GM12873 (cell line): ENCODE data around the gene NRG3.

Source experiments
- TF ChIP-seq, protein P1 (sequence below): IDR thresholded peaks from 2 replicates; pipeline ENCODE4 v1.5.1; 2012; ENCODE audit warnings: low read depth, mild to moderate bottlenecking, moderate library complexity, low read length, control low read depth; ENCODE audit not compliant: insufficient read depth; ENCODE audit errors: missing control alignments

NRG3 gene

DNA sequence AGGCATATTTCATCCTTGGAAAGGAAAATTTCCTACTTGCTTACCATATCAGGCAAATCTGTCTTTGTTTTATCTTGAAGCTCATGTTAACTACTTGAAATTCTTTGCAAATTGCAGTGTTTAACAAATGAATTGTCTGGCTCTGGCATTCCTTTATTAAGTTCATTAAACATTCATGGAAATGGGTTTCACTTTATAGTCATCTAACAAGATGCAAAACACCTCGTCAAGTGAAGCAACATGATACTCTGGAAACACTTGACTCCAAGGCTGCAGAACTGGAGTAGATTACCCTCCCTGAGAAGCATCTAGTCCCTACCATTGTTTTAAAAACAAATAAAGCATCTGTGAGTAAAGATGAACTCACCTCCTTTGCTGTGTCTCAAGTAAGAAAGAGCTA is 1086.9 kb downstream of the NRG3 start:
- TF ChIP-seq, protein P1, sequence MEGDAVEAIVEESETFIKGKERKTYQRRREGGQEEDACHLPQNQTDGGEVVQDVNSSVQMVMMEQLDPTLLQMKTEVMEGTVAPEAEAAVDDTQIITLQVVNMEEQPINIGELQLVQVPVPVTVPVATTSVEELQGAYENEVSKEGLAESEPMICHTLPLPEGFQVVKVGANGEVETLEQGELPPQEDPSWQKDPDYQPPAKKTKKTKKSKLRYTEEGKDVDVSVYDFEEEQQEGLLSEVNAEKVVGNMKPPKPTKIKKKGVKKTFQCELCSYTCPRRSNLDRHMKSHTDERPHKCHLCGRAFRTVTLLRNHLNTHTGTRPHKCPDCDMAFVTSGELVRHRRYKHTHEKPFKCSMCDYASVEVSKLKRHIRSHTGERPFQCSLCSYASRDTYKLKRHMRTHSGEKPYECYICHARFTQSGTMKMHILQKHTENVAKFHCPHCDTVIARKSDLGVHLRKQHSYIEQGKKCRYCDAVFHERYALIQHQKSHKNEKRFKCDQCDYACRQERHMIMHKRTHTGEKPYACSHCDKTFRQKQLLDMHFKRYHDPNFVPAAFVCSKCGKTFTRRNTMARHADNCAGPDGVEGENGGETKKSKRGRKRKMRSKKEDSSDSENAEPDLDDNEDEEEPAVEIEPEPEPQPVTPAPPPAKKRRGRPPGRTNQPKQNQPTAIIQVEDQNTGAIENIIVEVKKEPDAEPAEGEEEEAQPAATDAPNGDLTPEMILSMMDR, result no peak

DNA sequence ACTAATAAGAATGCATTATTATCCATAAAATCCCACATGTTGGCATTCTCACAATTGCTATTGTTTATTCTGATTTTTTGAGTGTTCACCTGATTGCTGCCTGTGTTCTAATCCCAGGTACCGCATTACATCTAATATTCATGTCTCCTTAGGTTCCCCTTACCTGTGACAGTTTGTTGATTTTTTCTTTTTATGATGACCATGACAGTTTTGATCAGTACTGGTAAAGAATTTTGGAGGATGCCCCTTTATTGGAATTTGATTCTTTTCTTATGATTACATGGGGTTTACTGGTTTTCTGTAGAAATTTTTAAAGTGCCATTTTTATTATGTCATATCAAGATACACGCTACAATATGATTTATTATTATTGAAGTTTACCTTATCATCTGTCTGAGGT is 1091.1 kb downstream of the NRG3 start:
- TF ChIP-seq, protein P1, result no peak

DNA sequence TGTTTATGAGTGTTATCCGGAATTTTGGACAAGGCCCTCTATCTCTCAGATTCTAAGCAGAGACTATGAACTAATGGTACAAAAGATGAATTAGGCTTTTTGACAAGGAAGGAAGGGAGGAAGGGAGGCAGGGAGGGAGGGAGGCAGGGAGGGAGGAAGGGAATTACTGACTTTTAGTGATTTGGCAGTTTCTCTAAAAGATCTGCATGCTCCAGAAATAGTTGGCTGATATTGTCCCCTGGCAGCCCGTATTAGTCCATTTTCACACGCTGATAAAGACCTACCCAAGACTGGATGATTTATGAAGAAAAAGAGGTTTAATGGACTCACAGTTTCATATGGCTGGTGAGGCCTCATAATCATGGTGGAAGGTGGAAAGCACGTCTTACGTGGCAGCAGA is 1093.5 kb downstream of the NRG3 start:
- TF ChIP-seq, protein P1, result no peak

GRCh38 chr10:82969405-82969804 is 1094.4 kb downstream of the NRG3 start:
- TF ChIP-seq, protein P1, result peak; percentile 11

DNA sequence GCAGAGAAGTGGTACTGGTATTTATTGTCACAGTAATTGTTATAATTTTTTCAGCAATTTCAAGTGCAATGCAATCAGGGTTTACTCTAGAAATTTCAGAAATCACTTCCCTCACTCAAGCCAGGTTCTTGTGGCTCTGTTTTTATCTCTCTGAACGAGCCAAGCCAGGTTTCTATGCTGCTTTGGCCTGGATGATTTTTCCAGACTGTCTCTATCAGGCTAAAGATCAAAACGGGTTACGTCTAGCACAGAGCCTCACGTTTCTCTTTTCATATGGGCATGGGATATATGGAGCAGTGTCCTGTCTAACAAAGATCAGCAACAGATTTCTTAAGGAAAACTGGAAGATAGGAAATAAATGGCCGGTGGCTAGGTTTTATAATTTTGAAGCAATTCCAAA is 1105.3 kb downstream of the NRG3 start:
- TF ChIP-seq, protein P1, result no peak

DNA sequence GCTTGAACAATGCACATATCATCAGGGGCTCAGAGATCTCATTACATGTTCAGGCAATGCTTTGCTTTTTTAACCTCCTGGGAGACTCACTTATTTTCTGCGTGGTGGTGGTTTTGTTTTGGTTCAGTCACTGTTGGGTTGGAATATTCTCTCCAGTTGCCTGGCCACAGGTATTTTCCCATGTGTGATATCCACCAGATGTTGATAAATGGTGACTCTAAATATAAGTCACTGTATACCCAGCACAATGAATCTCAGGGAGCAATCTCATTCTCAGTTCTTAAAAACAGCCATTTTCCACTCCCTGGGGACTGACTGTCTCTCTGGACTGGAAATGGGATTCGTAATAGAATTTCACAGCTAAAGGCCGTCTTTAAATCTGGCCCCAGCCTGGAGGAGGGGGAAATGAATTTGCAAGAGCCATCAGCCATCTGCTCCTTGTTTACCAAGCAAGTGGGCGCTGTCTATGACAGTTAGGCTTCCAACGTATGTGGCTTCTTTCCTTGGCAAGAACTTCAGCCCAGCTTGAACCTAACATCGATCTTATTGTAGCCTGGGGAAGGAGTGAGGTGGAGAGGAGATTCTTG is 1106.2 kb downstream of the NRG3 start:
- TF ChIP-seq, protein P1, result no peak

DNA sequence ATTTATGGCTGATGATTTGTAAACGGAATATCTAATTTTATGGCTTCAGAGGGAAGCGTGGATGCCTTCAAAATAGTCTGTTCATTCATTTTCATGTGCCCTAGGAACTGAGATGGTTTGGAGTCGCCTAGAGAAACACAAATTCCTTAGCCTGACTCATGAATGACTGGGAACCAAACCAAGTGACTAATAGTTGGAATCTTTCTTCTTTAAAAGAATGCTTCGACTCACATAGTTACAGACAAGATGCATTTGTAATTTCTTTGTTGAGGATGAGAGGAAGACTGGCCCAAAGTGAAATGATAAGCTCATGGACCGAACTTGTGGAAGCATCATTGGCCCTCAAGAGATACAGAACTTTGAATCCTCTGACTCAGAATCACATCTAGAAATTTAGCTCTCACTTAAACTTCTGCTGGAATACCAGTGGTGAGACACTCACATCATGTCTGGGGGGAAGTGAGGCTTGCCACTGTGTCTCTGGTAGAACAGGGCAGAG is 1107.2 kb downstream of the NRG3 start:
- TF ChIP-seq, protein P1, result no peak
